ENCODE data around the gene CABLES1.
"Not testable (repeated sequence)": the region's sequence is repeated elsewhere in the genome, so short reads cannot be mapped to it uniquely, and the experiment has no call there.

Gene CABLES1, protein sequence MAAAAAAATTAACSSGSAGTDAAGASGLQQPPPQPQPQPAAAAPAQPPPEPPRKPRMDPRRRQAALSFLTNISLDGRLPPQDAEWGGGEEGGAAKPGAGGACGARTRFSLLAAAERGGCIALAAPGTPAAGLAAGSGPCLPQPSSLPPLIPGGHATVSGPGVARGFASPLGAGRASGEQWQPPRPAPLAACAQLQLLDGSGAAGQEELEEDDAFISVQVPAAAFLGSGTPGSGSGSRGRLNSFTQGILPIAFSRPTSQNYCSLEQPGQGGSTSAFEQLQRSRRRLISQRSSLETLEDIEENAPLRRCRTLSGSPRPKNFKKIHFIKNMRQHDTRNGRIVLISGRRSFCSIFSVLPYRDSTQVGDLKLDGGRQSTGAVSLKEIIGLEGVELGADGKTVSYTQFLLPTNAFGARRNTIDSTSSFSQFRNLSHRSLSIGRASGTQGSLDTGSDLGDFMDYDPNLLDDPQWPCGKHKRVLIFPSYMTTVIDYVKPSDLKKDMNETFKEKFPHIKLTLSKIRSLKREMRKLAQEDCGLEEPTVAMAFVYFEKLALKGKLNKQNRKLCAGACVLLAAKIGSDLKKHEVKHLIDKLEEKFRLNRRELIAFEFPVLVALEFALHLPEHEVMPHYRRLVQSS

DNA sequence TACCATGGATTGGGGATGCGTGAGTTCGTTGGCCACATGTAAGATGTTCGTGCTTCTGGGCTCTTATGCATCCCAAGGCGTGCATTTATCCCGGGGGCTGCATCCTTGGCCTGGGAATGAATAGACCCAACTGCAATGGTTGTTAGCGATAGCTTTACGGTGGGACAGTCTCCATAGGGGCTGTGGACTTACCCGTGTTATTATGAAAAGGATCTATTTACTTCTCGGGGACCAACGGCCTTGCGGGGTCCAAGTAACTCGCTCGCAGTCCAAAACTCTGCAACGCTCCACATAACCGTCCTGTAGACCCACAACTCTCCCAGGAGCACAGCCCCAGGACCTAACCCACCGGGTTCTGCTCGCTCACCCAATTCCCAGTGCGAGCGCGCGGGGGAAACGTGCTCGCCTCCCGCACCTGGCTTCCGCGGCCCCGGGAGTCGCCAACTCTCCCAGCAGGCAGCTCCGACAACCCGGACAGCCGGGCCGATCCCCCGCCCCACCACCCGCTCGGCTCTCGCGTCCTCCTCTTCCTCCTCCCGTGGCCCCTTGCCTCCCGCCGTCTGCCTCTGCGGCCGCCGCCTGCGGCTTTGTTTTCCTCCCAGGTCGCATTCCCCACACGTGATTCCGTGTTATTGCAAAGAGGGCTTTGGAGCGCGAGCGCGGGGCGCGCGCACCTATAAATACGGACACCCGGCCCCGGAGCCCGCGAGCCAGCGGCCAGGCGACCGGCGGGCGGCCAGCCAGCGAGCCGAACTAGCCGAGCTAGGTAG lies at the start of gene CABLES1:
Gene CABLES1 (plus strand): TSS at position 706 of the 770 bp plus-strand sequence. CDS start 278 bp downstream, outside the sequence.
- peak; percentile 18 for DNase-seq

- DNase-seq, result no peak
Observed at GRCh38 chr18:23087352-23087751, 47.9 kb upstream of the CABLES1 start.

DNA sequence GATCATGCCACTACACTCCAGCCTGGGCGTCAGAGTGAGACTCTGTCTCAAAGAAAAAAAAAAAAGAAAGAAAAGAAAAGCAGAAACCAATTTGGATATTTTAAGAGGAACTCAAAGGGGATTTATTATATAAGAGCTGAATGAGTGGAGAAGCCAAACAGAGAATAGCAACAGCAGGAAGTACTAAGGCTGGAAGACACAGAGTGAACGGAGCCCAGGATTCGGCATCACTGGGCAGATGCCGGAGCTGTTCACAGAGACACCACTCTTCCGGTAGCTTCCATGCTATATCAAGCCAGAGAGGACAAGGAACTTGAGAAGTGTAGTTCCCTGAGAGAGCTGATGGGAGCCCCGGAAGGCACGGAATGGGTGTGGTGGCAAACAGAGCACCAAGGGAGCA lies 47.0 kb upstream of the CABLES1 start:
- no peak for DNase-seq

DNA sequence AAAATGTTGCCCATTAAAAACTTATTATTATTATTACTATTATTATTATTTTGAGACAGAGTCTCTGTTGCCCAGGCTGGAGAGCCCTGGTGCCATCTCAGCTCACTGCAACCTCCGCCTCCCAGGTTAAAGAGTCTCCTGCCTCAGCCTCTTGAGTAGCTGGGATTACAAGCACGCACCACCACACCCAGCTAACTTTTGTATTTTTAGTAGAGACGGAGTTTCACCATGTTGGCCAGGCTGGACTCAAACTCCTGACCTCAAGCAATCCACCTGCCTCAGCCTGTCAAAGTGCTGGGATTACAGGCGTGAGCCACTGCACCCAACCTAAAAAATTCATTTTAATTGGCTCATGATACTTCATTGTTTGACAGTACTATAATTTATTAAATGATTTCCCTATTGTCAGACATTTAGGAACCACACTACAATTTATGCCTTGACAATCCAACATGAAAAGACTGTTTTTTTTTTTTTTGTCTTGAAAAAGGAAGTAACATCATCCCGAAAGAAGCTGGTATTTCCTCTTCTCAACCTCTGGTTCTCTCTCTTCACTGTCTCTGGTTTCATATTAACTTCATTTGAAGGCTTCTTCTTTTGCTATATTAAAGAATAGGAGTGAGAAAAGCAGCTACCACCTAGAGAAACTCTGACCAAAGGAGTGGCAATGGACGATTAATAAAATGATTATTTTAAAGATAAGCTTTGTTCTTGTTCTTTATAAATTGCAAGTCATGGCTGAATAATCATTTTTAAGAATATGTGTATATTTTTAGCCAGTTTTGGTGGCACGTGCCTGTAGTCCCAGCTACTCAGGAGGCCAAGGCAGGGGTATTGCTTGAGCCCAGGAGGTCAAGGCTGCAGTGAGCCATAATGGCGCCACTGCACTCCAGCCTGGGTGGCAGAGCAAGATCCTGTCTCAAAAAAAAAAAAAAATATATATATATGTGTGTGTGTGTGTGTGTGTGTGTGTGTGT lies 44.0 kb upstream of the CABLES1 start:
- not testable (repeated sequence) for DNase-seq

DNA sequence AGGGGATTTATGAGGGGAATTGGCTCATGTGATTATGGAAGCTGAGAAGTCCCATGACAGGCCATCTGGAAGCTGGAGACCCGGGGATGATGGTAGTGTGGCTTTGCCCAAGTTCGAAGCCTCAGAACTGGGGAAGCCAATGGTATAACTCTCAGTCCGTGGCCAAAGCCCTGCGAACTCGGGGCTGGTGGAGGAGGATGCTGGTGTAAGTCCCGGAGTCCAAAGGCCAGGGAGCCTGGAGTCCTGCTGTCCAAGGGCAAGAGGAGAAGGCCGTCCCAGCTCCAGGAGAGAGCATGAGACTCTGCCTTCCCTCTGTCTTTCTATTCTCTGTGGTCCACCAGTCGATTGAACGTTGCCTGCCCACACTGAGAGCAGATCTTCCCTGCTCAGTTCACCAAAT lies 43.2 kb upstream of the CABLES1 start:
- no peak for DNase-seq

DNA sequence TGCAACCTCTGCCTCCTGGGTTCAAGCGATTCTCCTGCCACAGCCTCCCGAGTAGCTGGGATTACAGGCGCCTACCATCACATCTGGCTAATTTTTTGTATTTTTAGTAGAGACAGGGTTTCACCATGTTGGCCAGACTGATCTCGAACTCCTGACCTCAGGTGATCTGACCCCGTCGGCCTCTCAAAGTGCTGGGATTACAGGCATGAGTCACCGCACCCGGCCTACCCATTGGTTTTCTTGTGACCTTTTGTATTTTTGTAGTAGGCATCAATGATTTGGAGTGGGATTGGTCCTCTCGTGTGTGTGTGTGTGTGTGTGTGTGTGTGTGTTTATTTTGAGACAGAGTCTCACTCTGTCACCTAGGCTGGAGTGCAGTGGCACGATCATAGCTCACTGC lies 42.2 kb upstream of the CABLES1 start:
- DNase-seq, result not testable (repeated sequence)

DNA sequence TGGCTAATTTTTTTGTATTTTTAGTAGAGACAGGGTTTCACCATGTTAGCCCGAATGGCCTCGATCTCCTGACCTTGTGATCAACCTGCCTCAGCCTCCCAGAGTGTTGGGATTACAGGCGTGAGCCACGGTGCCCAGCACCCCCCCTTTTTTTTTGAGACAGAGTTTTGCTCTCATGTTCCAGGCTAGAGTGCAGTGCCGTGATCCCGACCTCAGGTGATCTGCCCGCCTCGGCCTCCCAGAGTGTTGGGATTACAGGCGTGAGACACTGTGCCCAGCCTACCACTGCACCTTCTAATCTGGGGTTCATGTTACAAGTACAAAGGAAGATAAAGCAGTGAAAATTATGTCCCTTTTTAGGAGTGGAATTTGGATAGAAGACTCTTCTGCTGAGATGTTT lies 41.5 kb upstream of the CABLES1 start:
- DNase-seq, result no peak

- no peak for DNase-seq
Observed at GRCh38 chr18:23094411-23095190, 40.7 kb upstream of the CABLES1 start.

DNA sequence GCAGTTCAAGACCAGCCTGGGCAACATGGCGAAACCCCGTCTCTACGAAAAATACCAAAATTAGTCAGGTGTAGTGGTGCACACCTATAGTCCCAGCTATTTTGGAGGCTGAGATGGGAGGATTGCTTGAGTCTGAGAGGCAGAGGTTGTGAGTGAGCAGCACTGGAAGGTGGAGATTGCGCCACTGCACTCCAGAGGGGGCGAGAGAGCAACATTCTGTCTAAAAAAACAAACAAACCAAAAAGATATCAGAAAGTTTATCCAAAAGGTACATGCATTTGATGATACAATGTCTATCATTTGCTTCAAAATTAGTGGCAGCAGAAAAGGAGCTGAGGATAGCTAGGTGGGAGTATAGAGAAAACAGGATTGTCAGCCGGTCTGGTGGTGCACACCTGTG lies 39.8 kb upstream of the CABLES1 start:
- no peak for DNase-seq

GRCh38 chr18:23097016-23097415 lies 38.3 kb upstream of the CABLES1 start:
- not testable (repeated sequence) for DNase-seq

GRCh38 chr18:23099621-23100020 lies 35.7 kb upstream of the CABLES1 start:
- DNase-seq, result no peak

DNA sequence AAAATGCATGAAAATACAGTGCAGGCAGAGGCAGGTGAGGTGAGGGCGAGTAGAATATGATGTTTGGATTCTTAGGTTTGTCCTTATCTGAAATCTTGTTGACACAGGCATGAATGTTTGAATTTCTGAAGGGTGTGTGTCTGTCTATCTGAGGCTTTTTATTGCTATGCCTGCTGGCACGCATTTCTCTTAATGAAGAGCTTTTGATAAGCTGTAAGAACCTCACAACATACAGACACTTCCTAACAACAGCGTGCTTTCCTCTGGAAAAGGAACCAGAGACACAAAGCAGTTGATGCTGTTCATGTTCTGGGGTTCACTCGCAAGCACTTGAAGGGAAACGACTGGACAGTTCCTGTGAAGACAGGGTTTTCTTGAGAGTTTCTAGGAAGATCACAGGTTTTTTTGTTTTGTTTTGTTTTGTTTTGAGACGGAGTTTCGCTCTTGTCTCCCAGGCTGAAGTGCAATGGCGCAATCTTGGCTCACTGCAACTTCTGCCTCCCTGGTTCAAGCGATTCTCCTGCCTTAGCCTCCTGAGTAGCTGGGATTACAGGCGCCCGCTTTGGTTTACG lies 33.3 kb upstream of the CABLES1 start:
- DNase-seq, result no peak

DNA sequence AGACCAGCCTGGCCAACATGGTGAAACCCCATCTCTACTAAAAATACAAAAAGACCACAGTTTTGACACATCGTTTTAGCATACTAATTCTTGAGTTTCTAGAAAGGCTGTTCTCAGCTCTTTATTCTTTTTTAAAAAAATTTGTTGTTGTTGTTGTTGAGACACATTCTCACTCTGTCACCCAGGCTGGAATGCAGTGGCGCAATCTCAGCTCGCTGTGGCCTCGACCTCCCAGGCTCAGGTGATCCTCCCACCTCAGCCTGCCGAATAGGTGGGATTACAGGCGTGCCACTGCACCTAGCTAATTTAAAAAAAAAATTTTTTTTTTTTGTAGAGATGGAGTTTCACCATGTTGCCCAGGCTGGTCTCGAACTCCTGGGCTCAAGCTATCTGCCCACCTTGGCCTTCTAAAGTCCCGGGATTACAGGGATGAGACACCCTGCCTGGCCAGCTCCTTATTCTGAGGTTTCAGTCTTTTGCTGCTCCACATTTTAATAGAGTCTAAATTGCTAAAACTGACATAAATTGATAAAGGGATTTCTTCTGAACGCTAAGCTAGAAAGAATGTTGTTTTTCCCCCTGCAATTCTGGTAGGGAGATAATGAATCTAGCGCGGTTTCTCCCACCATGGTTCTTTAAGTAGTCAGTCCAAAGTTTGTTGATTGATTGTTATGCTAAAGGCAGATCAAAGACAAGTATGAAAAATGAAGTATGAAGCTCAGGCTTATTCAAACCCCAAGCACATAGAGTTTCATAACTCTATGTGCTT lies 32.6 kb upstream of the CABLES1 start:
- DNase-seq, result no peak

DNA sequence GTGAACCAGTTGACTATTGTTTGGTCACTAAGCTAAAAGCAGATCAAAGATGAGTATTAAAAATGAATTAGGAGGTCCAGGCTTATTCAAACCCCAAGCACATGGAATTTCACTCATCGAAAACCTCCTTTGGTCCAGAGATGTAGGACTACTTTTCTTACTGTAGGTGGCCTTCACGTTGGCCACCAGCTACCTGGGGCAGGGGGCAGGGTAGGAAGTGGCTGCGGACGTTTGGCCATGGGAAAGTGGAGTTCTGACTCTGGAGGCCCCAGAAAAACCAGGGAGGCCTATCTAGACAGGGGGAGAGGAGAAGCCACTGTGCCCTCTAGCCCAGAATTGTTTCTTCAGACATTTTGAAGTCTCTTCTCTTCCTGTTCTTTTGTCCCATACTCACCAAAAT lies 31.8 kb upstream of the CABLES1 start:
- no peak for DNase-seq

GRCh38 chr18:23105030-23105429 lies 30.3 kb upstream of the CABLES1 start:
- DNase-seq, result no peak

- no peak for DNase-seq
Observed at GRCh38 chr18:23105581-23106219, 29.6 kb upstream of the CABLES1 start.

DNA sequence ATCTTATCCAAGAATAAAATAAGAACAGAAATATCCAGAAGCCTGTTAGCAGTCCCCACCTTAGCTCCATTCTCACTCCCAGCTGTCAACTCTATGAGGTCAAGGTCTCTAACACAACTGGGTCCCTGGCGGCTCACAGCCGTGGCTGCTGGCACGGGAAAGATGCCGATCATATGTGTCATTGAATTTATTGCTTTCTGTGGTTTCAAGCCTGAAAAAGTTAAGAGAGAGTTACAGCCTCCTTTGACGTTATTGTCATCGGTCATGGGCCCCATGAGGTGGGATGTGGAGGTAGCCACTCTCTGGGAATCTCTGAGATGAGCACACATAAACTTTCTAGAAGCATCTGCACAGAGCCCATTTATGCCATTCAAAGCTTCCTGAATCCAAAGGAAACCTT lies 28.7 kb upstream of the CABLES1 start:
- no peak for DNase-seq

GRCh38 chr18:23107718-23108117 lies 27.6 kb upstream of the CABLES1 start:
- no peak for DNase-seq

DNA sequence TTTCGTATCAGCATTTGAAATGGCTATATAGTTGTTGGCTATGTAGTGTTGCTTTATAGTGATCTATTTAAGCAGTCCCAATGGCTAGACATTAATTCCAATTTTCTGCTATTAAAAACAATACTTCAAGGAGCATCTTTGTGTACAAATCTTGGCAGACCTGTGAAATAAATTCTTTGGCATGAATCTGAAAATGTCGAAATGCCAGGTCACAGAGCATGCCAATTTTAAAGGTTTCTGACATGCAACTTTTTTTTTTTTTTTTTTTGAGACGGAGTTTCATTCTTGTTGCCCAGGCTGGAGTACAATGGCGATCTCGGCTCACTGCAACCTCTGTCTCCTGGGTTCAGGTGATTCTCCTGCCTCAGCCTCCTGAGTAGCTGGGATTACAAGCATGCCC lies 26.8 kb upstream of the CABLES1 start:
- no peak for DNase-seq

DNA sequence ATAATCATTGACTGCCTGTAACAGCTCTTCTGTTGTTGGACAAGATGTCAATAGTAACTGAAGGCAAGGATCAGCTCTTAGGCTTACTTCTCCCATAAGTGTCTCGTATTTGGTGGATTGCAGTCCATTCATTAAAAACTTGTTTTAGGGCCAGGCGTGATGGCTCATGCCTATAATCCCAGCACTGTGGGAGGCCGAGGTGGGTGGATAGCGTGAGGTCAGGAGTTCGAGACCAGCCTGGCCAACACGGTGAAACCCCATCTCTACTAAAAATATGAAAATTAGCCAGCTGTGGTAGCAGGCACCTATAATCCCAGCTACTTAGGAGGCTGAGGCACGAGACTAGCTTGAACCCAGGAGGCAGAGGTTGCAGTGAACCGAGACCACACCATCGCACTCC lies 26.1 kb upstream of the CABLES1 start:
- DNase-seq, result not testable (repeated sequence)

Measured in CD4-positive, alpha-beta T cell treated with Interleukin-12 subunit alpha and Interleukin-12 subunit beta, for 1 hour (primary cell).